Activated CD8-positive, alpha-beta memory T cell treated with anti-CD3 and anti-CD28 coated beads, Interleukin-2, amount 50 U/mL, for 24 hours (primary cell): ENCODE data around the gene PHAF1.

Experiments used
- DNase-seq: peaks from one replicate; pipeline ENCODE4 v3.0.0-alpha.2; 2020; ENCODE audit errors: extremely low read depth

Gene PHAF1

DNA sequence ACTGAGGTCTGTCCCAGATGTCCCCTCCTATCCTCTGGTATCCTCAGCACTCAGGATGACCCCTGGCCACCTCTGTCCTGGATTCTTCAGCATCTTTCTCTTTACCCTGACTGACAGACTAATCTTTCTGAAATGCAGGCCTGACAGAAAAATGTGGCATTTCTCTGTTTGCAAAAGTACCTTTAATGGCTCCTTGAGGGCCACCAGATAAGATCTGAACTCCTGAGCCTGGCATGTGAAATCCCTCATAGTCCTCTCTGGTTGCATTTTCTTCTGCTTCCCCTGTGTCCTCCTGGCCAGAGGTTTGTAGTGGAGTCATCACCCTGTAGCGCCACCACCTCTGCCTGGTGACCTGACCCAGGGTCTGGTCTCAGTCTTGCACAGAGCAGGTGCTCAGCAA lies 87.1 kb downstream of the PHAF1 start:
- DNase-seq: no peak

DNA sequence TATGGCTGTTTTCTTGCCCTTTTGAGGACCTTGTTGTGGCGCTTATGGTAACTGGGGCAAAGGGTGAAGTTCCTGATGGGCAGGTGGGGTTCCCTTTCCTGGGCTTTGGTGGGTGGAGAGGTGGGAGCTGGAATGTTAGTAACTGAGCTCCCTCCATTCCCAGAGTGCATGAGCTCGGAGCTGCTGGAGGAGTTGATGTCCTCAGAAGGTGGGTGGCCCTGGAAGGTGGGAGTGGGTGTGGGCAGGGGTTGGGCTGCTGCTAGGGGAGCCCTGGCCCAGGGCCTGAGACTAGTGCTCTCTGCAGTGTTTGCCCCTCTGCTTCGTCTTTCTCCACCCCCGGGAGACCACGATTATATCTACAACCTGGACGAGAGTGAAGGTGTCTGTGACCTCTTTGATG lies 88.0 kb downstream of the PHAF1 start:
- no peak for DNase-seq
